HepG2 (cell line): Measurements from ENCODE around the gene GDF11. TPM values are rescaled to one million over a fixed set of nuclear protein-coding genes. Genes with fewer than 3 reads are reported as not detected.

Experiments
- ARHGAP35 ChIP-seq: sonication (generic); formaldehyde crosslinking; IDR thresholded peaks from 2 replicates; pipeline ENCODE4 v1.9.0; 2022; ENCODE audit warnings: mild to moderate bottlenecking, inconsistent platforms, moderate library complexity, missing genetic modification reagents, borderline replicate concordance
- CEBPB ChIP-seq: IDR thresholded peaks from 2 replicates; pipeline ENCODE4 v1.6.1; 2011; ENCODE audit warnings: low read depth, low read length, improper control_type of control experiment, borderline replicate concordance
- CREB1 ChIP-seq, 2 experiments: fragments of 450-650 bp in 1 of 2; IDR thresholded peaks; 2 replicates each; pipeline ENCODE4 v1.6.1; 2016 to 2017; ENCODE audit warnings: control low read depth in 1 of 2, mild to moderate bottlenecking in 1 of 2, missing compliant biosample characterization in 1 of 2, missing genetic modification characterization in 1 of 2
- ELF1 ChIP-seq: sonication (generic); formaldehyde crosslinking; IDR thresholded peaks from 2 replicates; pipeline ENCODE4 v1.4.0; 2020; ENCODE audit warnings: missing genetic modification reagents
- ERF ChIP-seq: IDR thresholded peaks from 2 replicates; pipeline ENCODE4 v1.6.1; 2018; ENCODE audit warnings: missing biosample characterization, missing genetic modification reagents
- HOXA3 ChIP-seq: sonication (generic); formaldehyde crosslinking; IDR thresholded peaks from 2 replicates; pipeline ENCODE4 v1.5.0; 2020; ENCODE audit warnings: missing genetic modification reagents
- LCORL ChIP-seq, 2 experiments: fragments of 450-650 bp in 1 of 2; sonication (generic) in 1 of 2; formaldehyde crosslinking in 1 of 2; IDR thresholded peaks; 2 replicates each; pipeline versions ENCODE4 v1.5.0 to v1.6.1; 2017 to 2020; ENCODE audit warnings: antibody characterized with exemption in 1 of 2, missing genetic modification reagents in 1 of 2
- MIXL1 ChIP-seq: IDR thresholded peaks from 2 replicates; pipeline ENCODE4 v1.6.1; 2016
- RBFOX2 ChIP-seq: fragments of 200-400 bp; formaldehyde crosslinking; IDR thresholded peaks from 2 replicates; pipeline ENCODE4 v1.6.1; 2017; ENCODE audit warnings: low read depth, mild to moderate bottlenecking, low read length
- REPIN1 ChIP-seq: sonication (generic); formaldehyde crosslinking; IDR thresholded peaks from 2 replicates; pipeline ENCODE4 v1.8.0; 2022; ENCODE audit warnings: missing genetic modification reagents, low read depth, mild to moderate bottlenecking, borderline replicate concordance
- SMAD3 ChIP-seq: sonication (generic); formaldehyde crosslinking; IDR thresholded peaks from 2 replicates; pipeline ENCODE4 v1.4.0; 2020; ENCODE audit warnings: missing genetic modification reagents
- SP1 ChIP-seq, 2 experiments: fragments of 450-650 bp in 1 of 2; sonication (generic) in 1 of 2; formaldehyde crosslinking in 1 of 2; IDR thresholded peaks; 2 replicates each; pipeline versions ENCODE4 v1.4.0 to v1.6.1; 2016 to 2020; ENCODE audit warnings: missing genetic modification reagents in 1 of 2
- ZFP1 ChIP-seq: IDR thresholded peaks from 2 replicates; pipeline ENCODE4 v1.6.1; 2016
- ZFP36L2 ChIP-seq: sonication (generic); formaldehyde crosslinking; IDR thresholded peaks from 2 replicates; pipeline ENCODE4 v1.4.0; 2020; ENCODE audit warnings: missing genetic modification reagents
- ZKSCAN8 ChIP-seq: IDR thresholded peaks from 2 replicates; pipeline ENCODE4 v1.6.1; 2016; ENCODE audit warnings: borderline replicate concordance, missing genetic modification reagents, missing compliant biosample characterization
- ZMYM3 ChIP-seq: sonication (generic); formaldehyde crosslinking; IDR thresholded peaks from 2 replicates; pipeline ENCODE4 v1.5.1; 2020; ENCODE audit warnings: mild to moderate bottlenecking, missing genetic modification reagents
- ZNF12 ChIP-seq: sonication (generic); formaldehyde crosslinking; IDR thresholded peaks from 2 replicates; pipeline ENCODE4 v1.5.0; 2020; ENCODE audit warnings: missing genetic modification reagents
- ZNF737 ChIP-seq: sonication (generic); formaldehyde crosslinking; IDR thresholded peaks from 2 replicates; pipeline ENCODE4 v1.5.0; 2020; ENCODE audit warnings: missing genetic modification reagents, mild to moderate bottlenecking, borderline replicate concordance
- ZNF839 ChIP-seq: sonication (generic); formaldehyde crosslinking; IDR thresholded peaks from 2 replicates; pipeline ENCODE4 v1.4.0; 2020; ENCODE audit warnings: missing genetic modification reagents, mild to moderate bottlenecking, borderline replicate concordance
- polyA plus RNA-seq, 8 experiments: library from polyadenylated mRNA; depleted of rRNA in 3 of 8; stranded (reverse) in 7 of 8; unstranded in 1 of 8; fragments of >200 nt; fragmentation: Illumina TruSeq in 4 of 8; extraction: Trizol in 4 of 8; gene quantifications; 2 replicates each; pipeline versions ENCODE4 v1.2.1 to v1.2.3, GENCODE V29; 2011 to 2016; ENCODE audit warnings: low read depth in 4 of 8, missing spikeins in 1 of 8, mixed read lengths in 1 of 8; ENCODE audit not compliant: insufficient read depth in 1 of 8
- total RNA-seq, 5 experiments: library from RNA; depleted of rRNA; stranded (reverse); fragments of >200 nt; fragmentation: Illumina TruSeq; extraction: Trizol; gene quantifications; 2 replicates each; pipeline ENCODE4 v1.2.3, GENCODE V29; 2016; ENCODE audit warnings: low read depth in 1 of 5
- TF ChIP-seq, protein P1 (sequence below): sonication (generic); formaldehyde crosslinking; IDR thresholded peaks from 2 replicates; pipeline ENCODE4 v1.4.0; 2020; ENCODE audit warnings: missing genetic modification reagents, borderline replicate concordance
- TF ChIP-seq, protein P2 (sequence below): conservative IDR thresholded peaks from 2 replicates; pipeline ENCODE4 v1.6.1; 2018; ENCODE audit warnings: missing genetic modification reagents

The GDF11 gene
- total and polyA plus RNA-seq, 2 of the 13 experiments (the other 11 are each of a cell fraction or from before 2014, with no cell fraction given), result 0.63 to 1.5 TPM

GRCh38 chr12:55736780-55737580, 5.9 kb upstream of the GDF11 start (continued):
- TF ChIP-seq, protein P1, sequence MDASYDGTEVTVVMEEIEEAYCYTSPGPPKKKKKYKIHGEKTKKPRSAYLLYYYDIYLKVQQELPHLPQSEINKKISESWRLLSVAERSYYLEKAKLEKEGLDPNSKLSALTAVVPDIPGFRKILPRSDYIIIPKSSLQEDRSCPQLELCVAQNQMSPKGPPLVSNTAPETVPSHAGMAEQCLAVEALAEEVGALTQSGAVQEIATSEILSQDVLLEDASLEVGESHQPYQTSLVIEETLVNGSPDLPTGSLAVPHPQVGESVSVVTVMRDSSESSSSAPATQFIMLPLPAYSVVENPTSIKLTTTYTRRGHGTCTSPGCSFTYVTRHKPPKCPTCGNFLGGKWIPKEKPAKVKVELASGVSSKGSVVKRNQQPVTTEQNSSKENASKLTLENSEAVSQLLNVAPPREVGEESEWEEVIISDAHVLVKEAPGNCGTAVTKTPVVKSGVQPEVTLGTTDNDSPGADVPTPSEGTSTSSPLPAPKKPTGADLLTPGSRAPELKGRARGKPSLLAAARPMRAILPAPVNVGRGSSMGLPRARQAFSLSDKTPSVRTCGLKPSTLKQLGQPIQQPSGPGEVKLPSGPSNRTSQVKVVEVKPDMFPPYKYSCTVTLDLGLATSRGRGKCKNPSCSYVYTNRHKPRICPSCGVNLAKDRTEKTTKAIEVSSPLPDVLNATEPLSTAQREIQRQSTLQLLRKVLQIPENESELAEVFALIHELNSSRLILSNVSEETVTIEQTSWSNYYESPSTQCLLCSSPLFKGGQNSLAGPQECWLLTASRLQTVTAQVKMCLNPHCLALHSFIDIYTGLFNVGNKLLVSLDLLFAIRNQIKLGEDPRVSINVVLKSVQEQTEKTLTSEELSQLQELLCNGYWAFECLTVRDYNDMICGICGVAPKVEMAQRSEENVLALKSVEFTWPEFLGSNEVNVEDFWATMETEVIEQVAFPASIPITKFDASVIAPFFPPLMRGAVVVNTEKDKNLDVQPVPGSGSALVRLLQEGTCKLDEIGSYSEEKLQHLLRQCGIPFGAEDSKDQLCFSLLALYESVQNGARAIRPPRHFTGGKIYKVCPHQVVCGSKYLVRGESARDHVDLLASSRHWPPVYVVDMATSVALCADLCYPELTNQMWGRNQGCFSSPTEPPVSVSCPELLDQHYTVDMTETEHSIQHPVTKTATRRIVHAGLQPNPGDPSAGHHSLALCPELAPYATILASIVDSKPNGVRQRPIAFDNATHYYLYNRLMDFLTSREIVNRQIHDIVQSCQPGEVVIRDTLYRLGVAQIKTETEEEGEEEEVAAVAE, result no peak
- TF ChIP-seq SMAD3 (CRISPR knock-in tag) (no peak; the same call in 1 of the 2 replicates), RBFOX2 (no peak), ZNF839 (no peak), LCORL (IDR thresholded peaks at IDR 0.05) (no peak), LCORL (CRISPR knock-in tag; IDR thresholded peaks at IDR 0.05) (0 out of 2 replicates have a peak, but pooled peaks have one; percentile 52), HOXA3 (CRISPR knock-in tag) (no peak), MIXL1 (CRISPR knock-in tag) (peak; percentile 71; the same call in 1 of the 2 replicates), REPIN1 (CRISPR knock-in tag) (peak; percentile 38; the same call in 1 of the 2 replicates), ZFP36L2 (no peak), ELF1 (CRISPR knock-in tag) (0 out of 2 replicates have a peak, but pooled peaks have one; percentile 32), ERF (CRISPR knock-in tag) (no peak), ARHGAP35 (no peak), ZNF12 (no peak), ZFP1 (CRISPR knock-in tag) (0 out of 2 replicates have a peak, but pooled peaks have one; percentile 29), CEBPB (no peak), ZMYM3 (CRISPR knock-in tag) (no peak), CREB1 (IDR thresholded peaks at IDR 0.05) (no peak), CREB1 (CRISPR knock-in tag; IDR thresholded peaks at IDR 0.05) (no peak), SP1 (IDR thresholded peaks at IDR 0.05) (no peak), SP1 (CRISPR knock-in tag; IDR thresholded peaks at IDR 0.05) (no peak), ZKSCAN8 (CRISPR knock-in tag) (no peak), ZNF737 (no peak)
- TF ChIP-seq, protein P2, sequence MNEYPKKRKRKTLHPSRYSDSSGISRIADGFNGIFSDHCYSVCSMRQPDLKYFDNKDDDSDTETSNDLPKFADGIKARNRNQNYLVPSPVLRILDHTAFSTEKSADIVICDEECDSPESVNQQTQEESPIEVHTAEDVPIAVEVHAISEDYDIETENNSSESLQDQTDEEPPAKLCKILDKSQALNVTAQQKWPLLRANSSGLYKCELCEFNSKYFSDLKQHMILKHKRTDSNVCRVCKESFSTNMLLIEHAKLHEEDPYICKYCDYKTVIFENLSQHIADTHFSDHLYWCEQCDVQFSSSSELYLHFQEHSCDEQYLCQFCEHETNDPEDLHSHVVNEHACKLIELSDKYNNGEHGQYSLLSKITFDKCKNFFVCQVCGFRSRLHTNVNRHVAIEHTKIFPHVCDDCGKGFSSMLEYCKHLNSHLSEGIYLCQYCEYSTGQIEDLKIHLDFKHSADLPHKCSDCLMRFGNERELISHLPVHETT (CRISPR knock-in tag), result no peak
